NCI-H82 treated with DMSO at 0.1 percent for 48 hours (cell line): Measurements from ENCODE around the gene GRB10.

Experiments
- DNase-seq: peaks from one replicate; lab custom pipeline; 2025; ENCODE audit not compliant: unreplicated experiment; lab: John Stamatoyannopoulos, UW

GRB10 gene

GRCh38 chr7:50674299-50674698 is 108.4 kb downstream of the GRB10 start:
- no peak for DNase-seq

GRCh38 chr7:50673096-50673495 is 109.6 kb downstream of the GRB10 start:
- DNase-seq: no peak

GRCh38 chr7:50672045-50672444 is 110.7 kb downstream of the GRB10 start:
- DNase-seq: no peak

GRCh38 chr7:50671386-50671785 is 111.3 kb downstream of the GRB10 start:
- DNase-seq: no peak

GRCh38 chr7:50669890-50670289 is 112.8 kb downstream of the GRB10 start:
- DNase-seq: no peak

GRCh38 chr7:50667789-50668226 is 114.9 kb downstream of the GRB10 start:
- no peak for DNase-seq

- DNase-seq: no peak
These were observed 115.4 kb downstream of the GRB10 start for GRCh38 chr7:50667338-50667737.

- DNase-seq: no peak
These were observed 116.6 kb downstream of the GRB10 start for GRCh38 chr7:50666124-50666496.

- no peak for DNase-seq
These were observed 117.1 kb downstream of the GRB10 start for GRCh38 chr7:50665403-50666123.

GRCh38 chr7:50664937-50665336 is 117.8 kb downstream of the GRB10 start:
- no peak for DNase-seq

- no peak for DNase-seq
These were observed 118.2 kb downstream of the GRB10 start for GRCh38 chr7:50664461-50664922.

- DNase-seq: no peak
These were observed 119.1 kb downstream of the GRB10 start for GRCh38 chr7:50663396-50664102.

- DNase-seq: no peak
These were observed 119.7 kb downstream of the GRB10 start for GRCh38 chr7:50662996-50663395.

- no peak for DNase-seq
These were observed 120.5 kb downstream of the GRB10 start for GRCh38 chr7:50662041-50662694.

GRCh38 chr7:50661345-50662040 is 121.2 kb downstream of the GRB10 start:
- no peak for DNase-seq

- DNase-seq: no peak
These were observed 121.9 kb downstream of the GRB10 start for GRCh38 chr7:50660830-50661175.

- no peak for DNase-seq
These were observed 122.5 kb downstream of the GRB10 start for GRCh38 chr7:50660040-50660829.

- no peak for DNase-seq
These were observed 123.2 kb downstream of the GRB10 start for GRCh38 chr7:50659329-50659965.

- no peak for DNase-seq
These were observed 124.0 kb downstream of the GRB10 start for GRCh38 chr7:50658696-50659095.

GRCh38 chr7:50657912-50658311 is 124.8 kb downstream of the GRB10 start:
- DNase-seq: no peak
